Omental fat pad (tissue), 4 donors: ENCODE measurements around the gene EPN1. TPM values are rescaled to one million over a fixed set of nuclear protein-coding genes. Genes with fewer than 3 reads are reported as not detected.

Experiments
- ATAC-seq: fragments of 150-250 bp; one replicate; pipeline ENCODE4 v1.9.1; 2016; ENCODE audit warnings: mild to moderate bottlenecking, moderate library complexity; ENCODE audit not compliant: low FRiP score
- DNase-seq: peaks from one replicate; pipeline ENCODE4 v3.0.0-alpha.2; 2019; ENCODE audit warnings: low spot score
- total RNA-seq, 4 donors: library from RNA; depleted of rRNA; stranded (reverse); fragments of >200 nt; gene quantifications; one replicate each; pipeline ENCODE4 v1.1.0, GENCODE V29; 2016
- TF ChIP-seq, protein P1 (sequence below), 3 donors: fragments of 450-650 bp; IDR thresholded peaks; one replicate each; pipeline ENCODE4 v1.5.1; 2016 to 2017; ENCODE audit warnings: antibody characterized with exemption in 3 of 3, mild to moderate bottlenecking in 3 of 3, moderate library complexity in 2 of 3

The EPN1 gene
- total RNA-seq, 4 donors from 2014 or later = 56.4 to 82.3 (median 62.0) TPM

DNA sequence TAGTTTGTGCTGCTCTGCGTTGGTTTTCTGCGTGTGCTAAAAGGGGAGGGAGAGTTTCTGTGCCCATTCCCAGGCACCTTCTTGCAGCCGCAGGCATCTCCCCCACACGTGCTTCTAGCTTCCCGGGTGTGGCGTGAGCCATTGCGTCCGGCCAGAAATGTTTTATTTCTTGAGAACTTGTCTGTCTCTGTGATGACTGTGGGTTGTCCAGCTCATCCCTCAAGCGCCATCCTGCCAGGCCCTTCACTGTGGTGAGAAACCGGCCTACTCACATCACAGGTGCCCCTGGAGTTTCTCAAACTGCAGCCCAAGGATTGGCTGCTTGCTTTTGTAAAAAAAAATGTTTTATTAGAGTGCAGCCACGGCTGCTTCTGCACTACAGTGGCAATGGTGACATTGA, 24.2 kb downstream of the EPN1 start:
- ATAC-seq (no peak), DNase-seq (no peak)
- TF ChIP-seq, protein P1, sequence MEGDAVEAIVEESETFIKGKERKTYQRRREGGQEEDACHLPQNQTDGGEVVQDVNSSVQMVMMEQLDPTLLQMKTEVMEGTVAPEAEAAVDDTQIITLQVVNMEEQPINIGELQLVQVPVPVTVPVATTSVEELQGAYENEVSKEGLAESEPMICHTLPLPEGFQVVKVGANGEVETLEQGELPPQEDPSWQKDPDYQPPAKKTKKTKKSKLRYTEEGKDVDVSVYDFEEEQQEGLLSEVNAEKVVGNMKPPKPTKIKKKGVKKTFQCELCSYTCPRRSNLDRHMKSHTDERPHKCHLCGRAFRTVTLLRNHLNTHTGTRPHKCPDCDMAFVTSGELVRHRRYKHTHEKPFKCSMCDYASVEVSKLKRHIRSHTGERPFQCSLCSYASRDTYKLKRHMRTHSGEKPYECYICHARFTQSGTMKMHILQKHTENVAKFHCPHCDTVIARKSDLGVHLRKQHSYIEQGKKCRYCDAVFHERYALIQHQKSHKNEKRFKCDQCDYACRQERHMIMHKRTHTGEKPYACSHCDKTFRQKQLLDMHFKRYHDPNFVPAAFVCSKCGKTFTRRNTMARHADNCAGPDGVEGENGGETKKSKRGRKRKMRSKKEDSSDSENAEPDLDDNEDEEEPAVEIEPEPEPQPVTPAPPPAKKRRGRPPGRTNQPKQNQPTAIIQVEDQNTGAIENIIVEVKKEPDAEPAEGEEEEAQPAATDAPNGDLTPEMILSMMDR (IDR thresholded peaks at IDR 0.05) = no peak

DNA sequence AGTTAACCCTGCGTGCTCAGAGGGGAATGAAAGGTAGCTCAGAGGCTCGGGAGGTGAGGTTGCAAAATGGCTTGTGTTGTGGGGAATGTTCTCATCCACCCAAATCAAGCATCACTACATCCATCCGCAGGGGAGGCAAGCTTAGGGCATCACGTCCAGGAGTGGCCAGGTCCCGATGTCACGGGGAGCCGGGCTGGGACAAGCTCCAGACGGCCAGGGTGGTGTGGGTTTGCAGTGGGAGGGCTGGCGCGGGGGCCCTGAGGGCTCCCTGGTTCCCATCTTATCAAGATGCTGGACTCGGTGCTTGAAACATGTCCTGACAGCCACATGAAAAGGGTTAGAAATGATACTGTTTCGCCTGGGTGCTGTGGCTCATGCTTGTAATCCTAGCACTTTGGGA, 25.8 kb downstream of the EPN1 start:
- no peak for ATAC-seq
- TF ChIP-seq, protein P1 (IDR thresholded peaks at IDR 0.05) = no peak
- no peak for DNase-seq

DNA sequence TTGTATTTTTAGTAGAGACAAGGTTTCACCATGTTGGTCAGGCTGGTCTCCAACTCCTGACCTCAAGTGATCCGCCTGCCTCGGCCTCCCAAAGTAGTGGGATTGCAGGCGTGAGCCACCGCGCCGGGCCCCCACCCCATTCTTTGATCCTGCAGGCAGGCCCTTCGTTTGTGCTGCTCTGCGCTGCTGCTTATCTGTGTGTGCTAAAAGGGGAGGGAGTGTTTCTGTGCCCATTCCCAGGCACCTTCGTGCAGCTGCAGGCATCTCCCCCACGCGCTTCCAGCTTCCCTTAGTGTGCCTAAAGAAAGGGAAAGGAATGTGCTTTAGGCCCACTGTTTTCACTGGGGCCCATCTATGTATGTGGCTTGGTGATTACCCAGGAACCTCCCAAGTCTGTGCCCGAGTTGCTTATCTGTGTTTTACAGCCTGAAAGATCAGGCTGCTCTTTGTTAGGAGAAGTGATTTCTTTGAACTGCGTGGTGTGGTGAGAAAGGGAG, 27.2 kb downstream of the EPN1 start:
- DNase-seq (no peak), ATAC-seq (no peak)
- TF ChIP-seq, protein P1 (IDR thresholded peaks at IDR 0.05) = no peak

DNA sequence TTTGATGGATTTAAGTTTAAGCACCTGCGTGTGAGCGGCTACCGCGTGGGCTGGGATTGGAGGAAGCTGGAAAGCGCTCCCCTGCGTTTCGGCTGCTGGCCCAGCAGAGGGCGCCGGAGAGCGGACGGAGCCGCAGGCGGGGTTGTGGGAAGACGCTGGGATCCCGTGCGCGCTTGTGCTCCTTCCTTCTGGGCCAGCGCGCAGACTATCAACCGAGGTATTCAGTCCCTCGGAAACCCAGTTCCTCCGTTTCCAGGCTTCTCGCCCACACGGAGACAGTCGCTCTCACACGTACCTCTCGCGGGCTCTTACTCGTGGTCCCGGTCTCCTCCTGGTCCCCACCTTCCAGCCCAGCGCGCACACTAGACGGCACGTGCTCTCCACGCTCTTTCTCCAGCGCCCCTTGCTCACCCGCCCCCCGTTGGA, 28.8 kb downstream of the EPN1 start:
- DNase-seq = no peak
- TF ChIP-seq, protein P1 (IDR thresholded peaks at IDR 0.05) = no peak
- ATAC-seq = peak; percentile 48

DNA sequence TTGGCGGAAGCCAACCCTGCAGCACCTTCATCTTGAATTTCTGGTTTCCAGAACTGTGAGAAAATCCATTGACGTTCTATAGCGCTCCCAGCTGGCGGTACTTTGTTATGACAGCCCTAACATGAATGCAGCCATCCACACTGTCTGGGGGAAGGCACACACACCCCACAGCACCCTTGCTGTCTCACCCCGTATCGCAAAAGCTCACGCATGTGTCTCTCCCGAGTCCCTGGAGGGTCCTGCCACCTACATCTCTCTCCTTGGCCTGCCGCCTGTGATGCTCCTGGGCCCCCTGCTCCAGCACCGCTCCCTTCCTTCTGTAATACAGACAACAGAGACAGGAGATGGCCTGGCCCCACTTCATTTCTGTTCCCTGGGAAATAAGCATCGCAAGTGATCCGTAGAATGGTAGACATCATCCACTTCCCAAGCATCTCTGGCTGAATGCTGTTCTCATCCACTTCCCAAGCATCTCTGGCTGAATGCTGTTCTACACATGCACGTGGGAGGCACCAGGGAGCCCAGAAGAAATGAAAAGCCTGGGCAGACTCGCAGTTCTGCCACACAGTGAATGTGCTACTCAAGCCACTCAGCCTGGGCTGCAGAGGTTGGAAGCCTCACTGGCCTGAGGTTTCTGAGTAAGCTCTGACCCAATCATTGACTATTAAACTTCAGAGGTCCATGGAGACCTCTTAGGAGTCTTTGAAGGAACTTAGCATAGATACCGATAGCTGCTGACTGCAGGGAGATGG, 29.6 kb downstream of the EPN1 start:
- TF ChIP-seq, protein P1 (IDR thresholded peaks at IDR 0.05) = no peak
- no peak for DNase-seq
- no peak for ATAC-seq

DNA sequence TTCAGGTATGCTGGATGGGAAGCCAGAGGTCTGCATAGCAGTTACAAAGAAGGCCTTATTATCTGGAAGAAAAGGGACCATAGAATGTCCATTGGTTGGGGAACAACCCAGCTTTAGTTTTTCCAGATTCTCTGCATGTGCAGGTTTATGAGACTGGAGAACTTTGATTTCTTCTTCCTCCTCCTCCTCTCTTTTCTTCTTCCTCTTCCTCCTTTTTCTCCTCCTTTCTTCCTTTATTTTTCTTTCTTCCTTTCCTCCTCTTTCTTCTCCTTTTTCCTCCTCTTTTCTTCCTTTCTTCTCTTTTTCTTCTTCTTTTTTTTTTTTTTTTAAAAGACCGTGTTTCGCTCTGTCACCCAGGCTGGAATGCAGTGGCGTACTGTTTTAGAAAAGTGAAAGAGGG, 30.9 kb downstream of the EPN1 start:
- TF ChIP-seq, protein P1 (IDR thresholded peaks at IDR 0.05) = no peak
- DNase-seq (no peak), ATAC-seq (no peak)

DNA sequence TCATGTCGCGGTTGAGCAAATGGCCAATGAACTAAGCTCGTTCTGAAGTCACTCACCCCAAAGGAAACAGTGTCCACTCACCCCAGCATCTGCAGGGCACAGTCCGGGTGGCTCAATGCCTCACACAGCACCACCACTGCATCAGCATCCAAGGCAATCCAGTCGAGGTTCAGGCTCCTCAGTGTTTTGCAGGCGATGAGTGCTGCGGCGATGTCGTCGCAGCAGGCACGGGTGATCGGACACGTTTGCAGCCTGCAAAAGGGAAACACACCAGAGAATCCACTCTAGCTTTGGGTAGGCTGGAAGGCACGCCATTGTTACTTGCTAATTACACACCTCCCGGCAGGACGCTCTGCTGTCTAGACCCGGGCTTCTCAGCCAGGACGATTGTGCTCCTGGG, 36.7 kb downstream of the EPN1 start:
- TF ChIP-seq, protein P1 (IDR thresholded peaks at IDR 0.05) = no peak
- ATAC-seq (no peak), DNase-seq (no peak)
